ENCODE measurements around the gene CIDEA.

CIDEA gene

DNA sequence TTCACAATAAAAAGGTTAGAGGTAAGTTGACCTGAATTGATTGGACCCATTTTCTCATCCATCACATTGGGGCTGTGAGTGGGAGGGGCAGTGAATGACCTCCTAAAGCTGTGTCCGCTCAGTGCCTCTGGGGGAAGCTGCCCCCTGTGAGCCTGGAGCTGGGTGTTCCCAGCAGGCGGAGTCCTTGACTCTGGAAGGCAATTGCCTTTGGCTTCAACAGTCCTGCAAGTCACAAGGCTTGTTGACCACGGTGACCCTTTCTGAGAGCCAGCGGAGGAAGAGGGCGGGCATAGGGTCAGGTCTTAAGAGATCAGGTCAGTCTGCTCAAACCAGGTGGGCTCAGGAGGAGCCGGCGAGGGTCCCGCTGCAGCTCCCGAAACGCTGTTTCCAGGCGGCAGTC is 1.1 kb upstream of the CIDEA start:
- no peaks in the 10 kb centered on the region for H3K9me3 ChIP-seq (ENCODE audit: severe bottlenecking)
- H3K4me3 ChIP-seq (ENCODE audit: low read depth, low read length), result no peak overlapping the region
- no peaks in the 10 kb centered on the region for H3K36me3 ChIP-seq
- no peak for DNase-seq
- H3K27me3 ChIP-seq (ENCODE audit: insufficient read depth, low read depth, severe bottlenecking), result no peaks in the 10 kb centered on the region
- TF ChIP-seq, protein P1, sequence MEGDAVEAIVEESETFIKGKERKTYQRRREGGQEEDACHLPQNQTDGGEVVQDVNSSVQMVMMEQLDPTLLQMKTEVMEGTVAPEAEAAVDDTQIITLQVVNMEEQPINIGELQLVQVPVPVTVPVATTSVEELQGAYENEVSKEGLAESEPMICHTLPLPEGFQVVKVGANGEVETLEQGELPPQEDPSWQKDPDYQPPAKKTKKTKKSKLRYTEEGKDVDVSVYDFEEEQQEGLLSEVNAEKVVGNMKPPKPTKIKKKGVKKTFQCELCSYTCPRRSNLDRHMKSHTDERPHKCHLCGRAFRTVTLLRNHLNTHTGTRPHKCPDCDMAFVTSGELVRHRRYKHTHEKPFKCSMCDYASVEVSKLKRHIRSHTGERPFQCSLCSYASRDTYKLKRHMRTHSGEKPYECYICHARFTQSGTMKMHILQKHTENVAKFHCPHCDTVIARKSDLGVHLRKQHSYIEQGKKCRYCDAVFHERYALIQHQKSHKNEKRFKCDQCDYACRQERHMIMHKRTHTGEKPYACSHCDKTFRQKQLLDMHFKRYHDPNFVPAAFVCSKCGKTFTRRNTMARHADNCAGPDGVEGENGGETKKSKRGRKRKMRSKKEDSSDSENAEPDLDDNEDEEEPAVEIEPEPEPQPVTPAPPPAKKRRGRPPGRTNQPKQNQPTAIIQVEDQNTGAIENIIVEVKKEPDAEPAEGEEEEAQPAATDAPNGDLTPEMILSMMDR (IDR thresholded peaks at IDR 0.05; ENCODE audit: low read depth, low read length), result no peak
- no peak overlapping the region for H3K27ac ChIP-seq

DNA sequence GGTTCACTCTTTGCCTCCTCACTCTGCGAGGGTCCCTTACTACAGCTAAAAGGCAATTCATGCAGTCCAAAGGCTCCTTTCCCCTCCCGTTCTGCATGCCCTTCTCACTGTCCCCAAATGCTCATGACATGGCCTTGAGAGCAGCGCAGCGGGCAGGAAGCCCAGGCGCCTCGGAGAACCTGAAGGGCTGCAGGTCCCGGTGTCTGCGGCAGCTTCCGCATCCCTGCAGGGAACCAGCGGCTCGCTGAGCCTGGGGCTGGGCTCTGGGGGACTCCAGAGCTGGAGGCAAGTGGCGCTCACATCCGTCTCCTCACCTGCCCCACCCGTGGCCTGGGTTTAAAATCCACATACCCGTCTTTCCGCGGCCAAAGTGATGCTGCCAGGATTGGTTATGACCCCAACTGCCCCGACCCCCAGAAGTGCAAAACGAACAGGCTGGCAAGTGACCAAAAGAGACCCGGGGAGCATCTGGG is 462 bp upstream of the CIDEA start:
- no peak overlapping the region for H3K4me3 ChIP-seq (ENCODE audit: low read depth, low read length)

DNA sequence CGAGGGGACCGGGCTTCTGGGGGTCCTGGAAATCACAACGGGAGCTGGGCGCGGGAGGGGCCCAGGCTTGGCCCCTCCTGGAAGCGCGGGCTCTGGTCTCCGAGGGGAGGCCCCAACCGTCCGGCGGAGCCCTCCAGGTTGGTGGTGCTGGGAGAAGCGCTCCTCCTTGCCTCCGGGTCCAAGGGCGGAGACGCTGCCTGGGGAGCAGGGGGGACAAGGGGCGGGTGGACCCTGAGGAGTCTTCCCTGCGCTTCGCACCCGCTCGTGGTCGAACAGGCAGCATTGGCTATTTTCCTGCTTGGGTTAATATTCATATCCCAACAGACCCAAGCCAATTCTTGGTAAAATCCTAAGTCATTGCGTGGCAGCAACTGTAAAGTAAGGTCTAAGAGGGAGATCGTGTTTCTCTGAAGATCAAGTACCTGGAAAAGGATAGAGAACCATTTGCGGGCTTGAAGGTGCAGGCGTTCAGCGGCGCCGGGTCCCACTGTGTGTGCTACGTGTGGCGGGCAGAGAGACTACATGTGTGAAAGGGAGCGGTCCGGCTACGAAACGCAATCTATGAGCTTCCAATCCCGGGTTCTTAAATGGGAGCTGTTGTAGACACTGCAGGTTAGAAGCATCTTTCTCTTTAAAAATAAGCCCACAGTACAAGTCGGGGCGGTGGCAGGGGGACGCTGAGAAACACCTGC is 805 bp downstream of the CIDEA start:
- H3K27ac ChIP-seq, result no peak overlapping the region
- no peak overlapping the region for H3K4me3 ChIP-seq (ENCODE audit: low read depth, low read length)
- DNase-seq, result no peak
- no peaks in the 10 kb centered on the region for H3K36me3 ChIP-seq
- no peaks in the 10 kb centered on the region for H3K9me3 ChIP-seq (ENCODE audit: severe bottlenecking)
- TF ChIP-seq, protein P1 (IDR thresholded peaks at IDR 0.05; ENCODE audit: low read depth, low read length), result no peak
- no peaks in the 10 kb centered on the region for H3K27me3 ChIP-seq (ENCODE audit: insufficient read depth, low read depth, severe bottlenecking)

More for the DNA sequence above, 462 bp upstream of the CIDEA start:
- TF ChIP-seq, protein P1 (IDR thresholded peaks at IDR 0.05; ENCODE audit: low read depth, low read length), result no peak
- Histone ChIP-seq H3K27ac (no peak overlapping the region), H3K27me3 (ENCODE audit: insufficient read depth, low read depth, severe bottlenecking) (no peaks in the 10 kb centered on the region), H3K9me3 (ENCODE audit: severe bottlenecking) (no peaks in the 10 kb centered on the region), H3K36me3 (no peaks in the 10 kb centered on the region)
- DNase-seq, result no peak

DNA sequence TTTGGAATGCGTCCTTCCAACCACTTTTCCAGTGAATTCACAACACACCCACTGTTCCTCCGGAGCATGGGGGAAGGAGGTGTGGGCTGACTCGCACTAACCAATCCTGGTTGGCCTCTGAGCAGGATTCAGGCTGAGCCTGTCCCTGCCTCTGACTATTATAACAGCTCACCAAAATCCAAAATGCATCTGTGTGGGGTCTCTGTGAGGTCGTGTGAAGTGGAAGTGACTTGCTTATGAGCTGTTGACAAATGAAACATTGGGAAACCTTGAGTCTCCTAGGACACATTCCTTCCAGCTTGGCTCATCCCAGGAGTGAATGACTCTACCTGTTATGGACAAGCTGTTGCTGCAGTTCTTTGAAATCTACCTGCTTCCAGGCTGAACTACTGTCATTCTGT is 1.5 kb downstream of the CIDEA start:
- no peak for DNase-seq
- H3K27ac ChIP-seq, result no peak overlapping the region
- TF ChIP-seq, protein P1 (IDR thresholded peaks at IDR 0.05; ENCODE audit: low read depth, low read length), result no peak
- H3K27me3 ChIP-seq (ENCODE audit: insufficient read depth, low read depth, severe bottlenecking), result no peaks in the 10 kb centered on the region
- no peaks in the 10 kb centered on the region for H3K36me3 ChIP-seq
- no peak overlapping the region for H3K4me3 ChIP-seq (ENCODE audit: low read depth, low read length)
- no peaks in the 10 kb centered on the region for H3K9me3 ChIP-seq (ENCODE audit: severe bottlenecking)

DNA sequence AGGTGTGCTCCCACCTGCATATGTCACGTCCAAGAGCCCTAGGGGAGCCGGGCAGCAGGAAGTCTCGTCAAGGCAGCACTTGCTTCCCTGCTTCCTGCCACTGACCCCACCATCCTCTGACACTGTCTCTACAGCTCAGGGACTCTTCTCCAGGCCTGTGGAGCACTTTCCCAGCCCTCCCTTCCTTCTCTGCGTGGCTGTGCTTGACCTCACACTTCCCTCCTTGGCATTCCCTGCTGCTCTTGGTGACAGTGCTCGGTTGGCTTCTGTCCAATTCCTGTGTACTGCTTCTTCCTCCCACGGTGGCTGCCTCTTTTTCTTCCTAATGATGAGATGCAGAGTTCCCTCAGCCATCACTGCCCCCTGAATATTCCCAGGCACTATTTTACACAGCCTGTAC is 2.8 kb downstream of the CIDEA start:
- no peak overlapping the region for H3K27ac ChIP-seq
- H3K9me3 ChIP-seq (ENCODE audit: severe bottlenecking), result no peaks in the 10 kb centered on the region
- TF ChIP-seq, protein P1 (IDR thresholded peaks at IDR 0.05; ENCODE audit: low read depth, low read length), result no peak
- no peaks in the 10 kb centered on the region for H3K36me3 ChIP-seq
- H3K4me3 ChIP-seq (ENCODE audit: low read depth, low read length), result no peak overlapping the region
- no peaks in the 10 kb centered on the region for H3K27me3 ChIP-seq (ENCODE audit: insufficient read depth, low read depth, severe bottlenecking)
- no peak for DNase-seq
